Mesenchymal stem cell (in vitro differentiated cells and primary cell): ENCODE measurements around the gene DNAI7.

Source experiments
- DNase-seq: peaks from one replicate; pipeline ENCODE4 v3.0.0-alpha.2; 2013
- H2AFZ ChIP-seq: one replicate; pipeline ENCODE4 v1.6.1; 2013; ENCODE audit warnings: low read depth, mild to moderate bottlenecking, control low read depth, inconsistent platforms, low read length, moderate library complexity
- H2AK5ac ChIP-seq: 2 replicates; pipeline ENCODE4 v1.6.1; 2013; ENCODE audit warnings: low read length, moderate library complexity, mild to moderate bottlenecking, inconsistent platforms; ENCODE audit not compliant: severe bottlenecking
- H2BK120ac ChIP-seq: one replicate; pipeline ENCODE4 v1.6.1; 2013; ENCODE audit warnings: low read depth, mild to moderate bottlenecking, inconsistent platforms, low read length, moderate library complexity
- H2BK12ac ChIP-seq, 2 experiments: one replicate each; pipeline ENCODE4 v1.6.1; 2013; ENCODE audit warnings: inconsistent platforms in 2 of 2, low read length in 2 of 2, mild to moderate bottlenecking in 2 of 2, moderate library complexity in 2 of 2, control low read depth in 1 of 2
- H2BK15ac ChIP-seq: one replicate; pipeline ENCODE4 v1.6.1; 2013; ENCODE audit warnings: mild to moderate bottlenecking, low read depth, inconsistent platforms; ENCODE audit not compliant: poor library complexity, severe bottlenecking
- H2BK5ac ChIP-seq: 2 replicates; pipeline ENCODE4 v1.6.1; 2013; ENCODE audit warnings: low read depth, mild to moderate bottlenecking, low read length, control low read depth, inconsistent platforms; ENCODE audit not compliant: poor library complexity, severe bottlenecking
- H3K14ac ChIP-seq, 2 experiments: one replicate each; pipeline ENCODE4 v1.6.1; 2013; ENCODE audit warnings: inconsistent platforms in 2 of 2, low read length in 2 of 2, control low read depth in 1 of 2, mild to moderate bottlenecking in 1 of 2, moderate library complexity in 1 of 2
- H3K18ac ChIP-seq, 2 experiments: one replicate each; pipeline ENCODE4 v1.6.1; 2013; ENCODE audit warnings: inconsistent platforms in 2 of 2, low read length in 2 of 2, control low read depth in 1 of 2, low read depth in 1 of 2, mild to moderate bottlenecking in 1 of 2
- H3K23ac ChIP-seq, 2 experiments: one replicate each; pipeline ENCODE4 v1.6.1; 2013; ENCODE audit warnings: inconsistent platforms in 2 of 2, low read length in 2 of 2, mild to moderate bottlenecking in 2 of 2, moderate library complexity in 2 of 2, control low read depth in 1 of 2
- H3K27ac ChIP-seq: 2 replicates; pipeline ENCODE4 v1.5.1; 2013; ENCODE audit warnings: mild to moderate bottlenecking, moderate library complexity, low read length, control low read depth, inconsistent platforms; ENCODE audit not compliant: poor library complexity, severe bottlenecking
- H3K27me3 ChIP-seq, 2 experiments: 2 replicates each; pipeline versions ENCODE4 v1.6.1 to v1.7.0; 2013; ENCODE audit warnings: low read length in 2 of 2, mild to moderate bottlenecking in 2 of 2, moderate library complexity in 2 of 2, control low read depth in 1 of 2, inconsistent platforms in 1 of 2; ENCODE audit not compliant: control insufficient read depth in 1 of 2, insufficient read depth in 1 of 2
- H3K36me3 ChIP-seq, 2 experiments: 2 replicates each; pipeline versions ENCODE4 v1.6.1 to v1.7.0; 2013; ENCODE audit warnings: low read length in 2 of 2, control low read depth in 1 of 2, inconsistent platforms in 1 of 2, low read depth in 1 of 2, mild to moderate bottlenecking in 1 of 2; ENCODE audit not compliant: insufficient read depth in 2 of 2, control insufficient read depth in 1 of 2
- H3K4ac ChIP-seq, 2 experiments: one replicate each; pipeline ENCODE4 v1.6.1; 2013; ENCODE audit warnings: inconsistent platforms in 2 of 2, low read length in 2 of 2, mild to moderate bottlenecking in 2 of 2, moderate library complexity in 2 of 2, control low read depth in 1 of 2, low read depth in 1 of 2
- H3K4me1 ChIP-seq: 2 replicates; pipeline ENCODE4 v1.6.1; 2013; ENCODE audit warnings: low read depth, low read length, control low read depth; ENCODE audit not compliant: control insufficient read depth, insufficient read depth
- H3K4me2 ChIP-seq: 2 replicates; pipeline ENCODE4 v1.6.1; 2013; ENCODE audit warnings: low read length, mild to moderate bottlenecking, inconsistent platforms; ENCODE audit not compliant: poor library complexity, severe bottlenecking
- H3K4me3 ChIP-seq, 2 experiments: 2 replicates each; pipeline versions ENCODE4 v1.5.1 to v1.7.0; 2013; ENCODE audit warnings: low read length in 2 of 2, mild to moderate bottlenecking in 2 of 2, control low read depth in 1 of 2, low read depth in 1 of 2; ENCODE audit not compliant: insufficient read depth in 1 of 2
- H3K79me1 ChIP-seq: replicated peaks from 2 replicates; pipeline ENCODE4 v1.6.1; 2013; ENCODE audit warnings: mild to moderate bottlenecking, control low read depth, low read length, inconsistent platforms; ENCODE audit not compliant: poor library complexity, severe bottlenecking
- H3K9ac ChIP-seq: 2 replicates; pipeline ENCODE4 v1.7.0; 2013; ENCODE audit warnings: mild to moderate bottlenecking, low read length, moderate library complexity
- H3K9me3 ChIP-seq: 2 replicates; pipeline ENCODE4 v1.7.0; 2013; ENCODE audit warnings: mild to moderate bottlenecking, low read length; ENCODE audit not compliant: control insufficient read depth
- H4K8ac ChIP-seq: one replicate; pipeline ENCODE4 v1.6.1; 2013; ENCODE audit warnings: inconsistent platforms, mild to moderate bottlenecking, low read length, moderate library complexity
- H4K91ac ChIP-seq: one replicate; pipeline ENCODE4 v1.6.1; 2013; ENCODE audit warnings: mild to moderate bottlenecking, low read length, inconsistent platforms
- WGBS: methylation state at CpG from one replicate; pipeline ENCODE4 v1.1.7; 2013; ENCODE audit warnings: mixed read lengths; 5-methylcytosine and 5-hydroxymethylcytosine counted together

DNAI7 gene

GRCh38 chr12:25102402-25102801 lies 92.6 kb downstream of the DNAI7 start:
- Histone ChIP-seq H3K14ac (no peak overlapping the region), H3K9me3 (no peaks in the 10 kb centered on the region), H2BK12ac (no peak overlapping the region), H2BK15ac (no peak overlapping the region), H4K91ac (no peak overlapping the region), H3K4me3 (no peak overlapping the region), H3K23ac (no peak overlapping the region), H2BK120ac (no peak overlapping the region), H3K4me2 (no peak overlapping the region), H3K4me1 (no peaks in the 10 kb centered on the region), H3K4ac (no peak overlapping the region), H3K27ac (no peak overlapping the region), H3K27me3 (no peaks in the 10 kb centered on the region), H3K9ac (no peak overlapping the region), H3K18ac (no peak overlapping the region), H3K79me1 (no peaks in the 10 kb centered on the region), H2AFZ (no peak overlapping the region), H2AK5ac (no peak overlapping the region), H2BK5ac (no peak overlapping the region), H4K8ac (no peak overlapping the region), H3K36me3 (no peaks in the 10 kb centered on the region)
- 86% methylated on average over 4 of the region's 4 CpGs for WGBS
- DNase-seq: no peak

- H2AK5ac ChIP-seq: no peak overlapping the region
- no peak overlapping the region for H2BK5ac ChIP-seq
- no peak overlapping the region for H3K23ac ChIP-seq
- no peak overlapping the region for H3K4ac ChIP-seq
- no peak overlapping the region for H3K14ac ChIP-seq
- no peak for DNase-seq
- no peak overlapping the region for H2BK120ac ChIP-seq
- no peak overlapping the region for H4K91ac ChIP-seq
- H3K79me1 ChIP-seq: no peaks in the 10 kb centered on the region
- H3K27ac ChIP-seq: no peak overlapping the region
- H3K4me2 ChIP-seq: no peak overlapping the region
- no peak overlapping the region for H3K4me3 ChIP-seq
- no peaks in the 10 kb centered on the region for H3K4me1 ChIP-seq
- no peak overlapping the region for H2BK15ac ChIP-seq
- WGBS: 75% methylated on average over 4 of the region's 4 CpGs
- H2BK12ac ChIP-seq: no peak overlapping the region
- no peak overlapping the region for H2AFZ ChIP-seq
- no peak overlapping the region for H3K18ac ChIP-seq
- H3K9me3 ChIP-seq: no peaks in the 10 kb centered on the region
- no peaks in the 10 kb centered on the region for H3K27me3 ChIP-seq
- H4K8ac ChIP-seq: no peak overlapping the region
- no peaks in the 10 kb centered on the region for H3K36me3 ChIP-seq
- no peak overlapping the region for H3K9ac ChIP-seq
These were observed 93.9 kb downstream of the DNAI7 start for GRCh38 chr12:25101092-25101445.

- Histone ChIP-seq H3K4me1 (no peaks in the 10 kb centered on the region), H2AFZ (no peak overlapping the region), H3K4me3 (no peak overlapping the region), H3K27me3 (no peaks in the 10 kb centered on the region), H2BK5ac (no peak overlapping the region), H3K27ac (no peak overlapping the region), H3K14ac (no peak overlapping the region), H3K4ac (no peak overlapping the region), H3K4me2 (no peak overlapping the region), H2BK120ac (no peak overlapping the region), H3K9ac (no peak overlapping the region), H4K91ac (no peak overlapping the region), H4K8ac (no peak overlapping the region), H3K9me3 (no peaks in the 10 kb centered on the region), H3K79me1 (no peaks in the 10 kb centered on the region), H2AK5ac (no peak overlapping the region), H3K18ac (no peak overlapping the region), H2BK12ac (no peak overlapping the region), H3K23ac (no peak overlapping the region), H3K36me3 (no peaks in the 10 kb centered on the region), H2BK15ac (no peak overlapping the region)
- WGBS: no CpG with 5 or more reads among the region's 2 CpGs
- DNase-seq: no peak
These were observed 94.5 kb downstream of the DNAI7 start for GRCh38 chr12:25100194-25101091.

GRCh38 chr12:25099010-25099409 lies 96.0 kb downstream of the DNAI7 start:
- no peak overlapping the region for H3K14ac ChIP-seq
- H3K4ac ChIP-seq: no peak overlapping the region
- no peak overlapping the region for H3K27ac ChIP-seq
- no peaks in the 10 kb centered on the region for H3K4me1 ChIP-seq
- no peaks in the 10 kb centered on the region for H3K36me3 ChIP-seq
- no peak overlapping the region for H2BK120ac ChIP-seq
- no peak overlapping the region for H3K18ac ChIP-seq
- no peaks in the 10 kb centered on the region for H3K79me1 ChIP-seq
- H3K23ac ChIP-seq: no peak overlapping the region
- H2AFZ ChIP-seq: no peak overlapping the region
- no peak overlapping the region for H2AK5ac ChIP-seq
- no peak overlapping the region for H3K4me2 ChIP-seq
- 91% methylated on average over 2 of the region's 2 CpGs for WGBS
- H3K9ac ChIP-seq: no peak overlapping the region
- no peak overlapping the region for H2BK5ac ChIP-seq
- H2BK15ac ChIP-seq: no peak overlapping the region
- peaks cover 9% of the 10 kb centered on the region for H3K9me3 ChIP-seq
- no peak overlapping the region for H4K8ac ChIP-seq
- no peak overlapping the region for H4K91ac ChIP-seq
- H3K27me3 ChIP-seq: no peaks in the 10 kb centered on the region
- no peak overlapping the region for H3K4me3 ChIP-seq
- DNase-seq: no peak
- H2BK12ac ChIP-seq: no peak overlapping the region
